Esophagus muscularis mucosa (tissue), 4 donors: ENCODE results near the gene CISH. TPM values are rescaled to one million over a fixed set of nuclear protein-coding genes. Genes with fewer than 3 reads are reported as not detected.

Source experiments
- DNase-seq: peaks from one replicate; pipeline ENCODE4 v3.0.0-alpha.2; 2017; ENCODE audit errors: extremely low spot score
- H3K27ac ChIP-seq, 4 donors: fragments of 200-600 bp; sonication (generic); replicated peaks in 1 of 4; 1 replicate in 3 of 4; 2 replicates in 1 of 4; pipeline ENCODE4 v1.5.1; 2016 to 2019; ENCODE audit warnings: mild to moderate bottlenecking in 1 of 4
- H3K27me3 ChIP-seq, 4 donors: fragments of 200-600 bp; sonication (generic); one replicate each; pipeline versions ENCODE4 v1.5.1 to v1.6.0; 2016 to 2019
- H3K36me3 ChIP-seq, 4 donors: fragments of 200-600 bp; sonication (generic); one replicate each; pipeline ENCODE4 v1.5.1; 2016 to 2019
- H3K4me1 ChIP-seq, 4 donors: fragments of 200-600 bp; sonication (generic); one replicate each; pipeline ENCODE4 v1.5.1; 2016 to 2019
- H3K4me3 ChIP-seq, 4 donors: fragments of 200-600 bp; sonication (generic); 1 replicate in 2 of 4; 2 replicates in 2 of 4; pipeline ENCODE4 v1.5.1; 2016 to 2019; ENCODE audit warnings: mild to moderate bottlenecking in 4 of 4, moderate library complexity in 1 of 4
- H3K9me3 ChIP-seq, 4 donors: fragments of 200-600 bp; sonication (generic); 1 replicate in 3 of 4; 2 replicates in 1 of 4; pipeline ENCODE4 v1.5.1; 2016 to 2019
- CTCF ChIP-seq, 3 experiments: fragments of 200-600 bp in 2 of 3; fragments of 450-650 bp in 1 of 3; sonication (generic) in 2 of 3; IDR thresholded peaks; one replicate each; pipeline ENCODE4 v1.5.1; 2017 to 2019; ENCODE audit warnings: antibody characterized with exemption in 3 of 3, mild to moderate bottlenecking in 2 of 3, moderate library complexity in 1 of 3
- EP300 ChIP-seq: sonication (generic); formaldehyde crosslinking; IDR thresholded peaks from one replicate; pipeline ENCODE4 v1.6.1; 2017; ENCODE audit warnings: antibody characterized with exemption
- POLR2A ChIP-seq: fragments of 450-650 bp; IDR thresholded peaks from one replicate; pipeline ENCODE4 v1.6.1; 2017; ENCODE audit warnings: antibody characterized with exemption, moderate library complexity, mild to moderate bottlenecking, low read depth
- POLR2AphosphoS5 ChIP-seq, 2 donors: sonication (generic); formaldehyde crosslinking; IDR thresholded peaks; one replicate each; pipeline ENCODE4 v1.6.1; 2017; ENCODE audit warnings: antibody characterized with exemption in 2 of 2
- WGBS: methylation state at CpG from one replicate; pipeline ENCODE4 v1.1.5; 2018; 5-methylcytosine and 5-hydroxymethylcytosine counted together
- intact Hi-C: fragments of 100-400 bp; cut with DNase I; formaldehyde crosslinking; loops from one replicate; pipeline ENCODE4 v1.15.1; 2023
- total RNA-seq, 4 donors: library from RNA; depleted of rRNA; stranded (reverse); fragments of >200 nt; gene quantifications; one replicate each; pipeline versions ENCODE4 v1.1.0 to v1.2.1, GENCODE V29; 2016

Gene CISH
- total RNA-seq, 4 donors from 2014 or later, result 1.7 to 26.7 (median 4.4) TPM

GRCh38 chr3:50652709-50653108 is 41.1 kb upstream of the CISH start:
- Histone ChIP-seq H3K27me3 (no peaks in the 10 kb centered on the region), H3K4me1 (peaks cover 7 to 24% (median 19%) of the 10 kb centered on the region in 4 donors), H3K27ac (no peak overlapping the region), H3K9me3 (no peaks in the 10 kb centered on the region), H3K36me3 (peaks cover 0 to 13% (median 8%) of the 10 kb centered on the region in 4 donors), H3K4me3 (no peak overlapping the region)
- TF ChIP-seq POLR2A, result no peak
- TF ChIP-seq CTCF (IDR thresholded peaks at IDR 0.05), result peak in 2 of 3 experiments; percentile 24 to 33
- no peak for TF ChIP-seq EP300
- no peak for TF ChIP-seq POLR2AphosphoS5 (IDR thresholded peaks at IDR 0.05)
- no peak for DNase-seq
- WGBS, result 93% methylated on average over 2 of the region's 2 CpGs
- intact Hi-C loops, result no loop called here

- intact Hi-C loops, result no loop called here
- TF ChIP-seq POLR2A, result no peak
- Histone ChIP-seq H3K4me3 (no peak overlapping the region), H3K9me3 (no peaks in the 10 kb centered on the region), H3K36me3 (peaks cover 3 to 20% (median 15%) of the 10 kb centered on the region in 4 donors), H3K4me1 (peaks cover 7 to 24% (median 19%) of the 10 kb centered on the region in 4 donors), H3K27ac (no peak overlapping the region), H3K27me3 (no peaks in the 10 kb centered on the region)
- DNase-seq, result no peak
- 72% methylated on average over 3 of the region's 7 CpGs for WGBS
Observed at GRCh38 chr3:50651920-50652529, 40.5 kb upstream of the CISH start.

- intact Hi-C loops, result no loop called here
- no peaks in the 10 kb centered on the region for H3K27me3 ChIP-seq
- H3K4me1 ChIP-seq, result peaks cover 7 to 24% (median 19%) of the 10 kb centered on the region in 4 donors
- no peak for DNase-seq
- TF ChIP-seq EP300, result no peak
- no peak for TF ChIP-seq POLR2AphosphoS5 (IDR thresholded peaks at IDR 0.05)
- no peak for TF ChIP-seq POLR2A
- TF ChIP-seq CTCF (IDR thresholded peaks at IDR 0.05), result no peak
- no peak overlapping the region for H3K4me3 ChIP-seq
- no peak overlapping the region for H3K27ac ChIP-seq
- 96% methylated on average over 4 of the region's 8 CpGs for WGBS
- peaks cover 7 to 26% (median 21%) of the 10 kb centered on the region in 4 donors for H3K36me3 ChIP-seq
- no peaks in the 10 kb centered on the region for H3K9me3 ChIP-seq
Observed at GRCh38 chr3:50651445-50651844, 39.9 kb upstream of the CISH start.

- peaks cover 15 to 40% (median 34%) of the 10 kb centered on the region in 4 donors for H3K36me3 ChIP-seq
- no peaks in the 10 kb centered on the region for H3K9me3 ChIP-seq
- no peaks in the 10 kb centered on the region for H3K27me3 ChIP-seq
- whole genome bisulfite sequencing, result 73% methylated on average over 1 of the region's 1 CpG
- no peak overlapping the region for H3K27ac ChIP-seq
- no peak overlapping the region for H3K4me3 ChIP-seq
- H3K4me1 ChIP-seq, result peaks cover 7 to 32% (median 19%) of the 10 kb centered on the region in 4 donors
- TF ChIP-seq EP300, result no peak
- TF ChIP-seq POLR2AphosphoS5 (IDR thresholded peaks at IDR 0.05), result no peak
- TF ChIP-seq CTCF (IDR thresholded peaks at IDR 0.05), result no peak
- TF ChIP-seq POLR2A, result no peak
- no peak for DNase-seq
- intact Hi-C loops, result no loop called here
Observed at GRCh38 chr3:50650018-50650417, 38.4 kb upstream of the CISH start.

GRCh38 chr3:50649451-50649931 is 37.9 kb upstream of the CISH start:
- WGBS, result 59% methylated on average over 5 of the region's 8 CpGs
- H3K27ac ChIP-seq, result no peak overlapping the region
- TF ChIP-seq EP300, result no peak
- no peak for TF ChIP-seq POLR2A
- no peak for TF ChIP-seq CTCF (IDR thresholded peaks at IDR 0.05)
- no peak for TF ChIP-seq POLR2AphosphoS5 (IDR thresholded peaks at IDR 0.05)

More at GRCh38 chr3:50649451-50649931, 37.9 kb upstream of the CISH start:
- Histone ChIP-seq H3K4me3 (no peak overlapping the region), H3K36me3 (peaks cover 17 to 45% (median 36%) of the 10 kb centered on the region in 4 donors), H3K27me3 (no peaks in the 10 kb centered on the region), H3K9me3 (no peaks in the 10 kb centered on the region), H3K4me1 (peaks cover 9 to 37% (median 22%) of the 10 kb centered on the region in 4 donors)
- intact Hi-C loops, result no loop called here
- no peak for DNase-seq
